Measurements from ENCODE around the gene CHRNA4.
"Not testable (repeated sequence)": the region's sequence is repeated elsewhere in the genome, so short reads cannot be mapped to it uniquely, and the experiment has no call there.

The CHRNA4 gene

GRCh38 chr20:63397946-63398450, 36.8 kb upstream of the CHRNA4 start:
- DNase-seq (ENCODE audit: low read depth in 2 of 2): no peak

DNA sequence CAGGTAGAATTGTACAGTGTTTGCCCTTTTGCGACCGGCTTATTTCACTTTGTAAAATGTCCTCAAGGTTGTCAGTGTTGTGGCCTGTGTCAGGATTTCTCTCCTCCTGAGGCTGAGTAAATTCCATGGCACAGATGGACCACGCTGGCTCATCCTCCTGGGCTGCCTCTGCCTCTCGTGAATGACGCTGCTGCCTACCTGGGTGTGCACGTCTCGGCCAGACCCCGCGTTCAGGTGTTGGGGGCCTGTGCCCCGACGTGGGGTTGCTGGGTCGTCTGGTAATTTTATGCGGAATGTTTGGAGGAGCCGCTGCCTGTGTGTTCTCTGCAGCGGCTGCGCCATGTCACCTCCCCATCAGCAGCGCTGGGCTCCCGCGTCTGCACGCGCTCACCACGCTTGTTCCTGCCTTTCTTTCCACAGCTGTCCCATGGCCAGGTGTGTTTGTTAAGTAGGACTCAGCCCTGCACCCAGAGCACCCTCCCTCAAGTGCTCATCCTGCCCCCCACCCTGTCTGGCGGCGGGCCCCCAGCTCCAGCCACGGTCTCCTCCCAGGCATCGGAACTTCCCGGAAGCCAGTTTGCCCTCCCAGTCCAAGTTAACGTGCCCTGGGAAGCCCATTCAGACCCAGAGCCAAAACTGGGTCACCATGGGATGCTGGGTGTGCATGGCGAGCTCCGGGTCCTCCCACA, 36.1 kb upstream of the CHRNA4 start:
- DNase-seq (ENCODE audit: low read depth in 2 of 2): no peak

- DNase-seq (ENCODE audit: low read depth in 2 of 2): no peak
These were observed 35.2 kb upstream of the CHRNA4 start for GRCh38 chr20:63396300-63396699.

GRCh38 chr20:63395723-63396122, 34.6 kb upstream of the CHRNA4 start:
- no peak for DNase-seq (ENCODE audit: low read depth in 2 of 2)

DNA sequence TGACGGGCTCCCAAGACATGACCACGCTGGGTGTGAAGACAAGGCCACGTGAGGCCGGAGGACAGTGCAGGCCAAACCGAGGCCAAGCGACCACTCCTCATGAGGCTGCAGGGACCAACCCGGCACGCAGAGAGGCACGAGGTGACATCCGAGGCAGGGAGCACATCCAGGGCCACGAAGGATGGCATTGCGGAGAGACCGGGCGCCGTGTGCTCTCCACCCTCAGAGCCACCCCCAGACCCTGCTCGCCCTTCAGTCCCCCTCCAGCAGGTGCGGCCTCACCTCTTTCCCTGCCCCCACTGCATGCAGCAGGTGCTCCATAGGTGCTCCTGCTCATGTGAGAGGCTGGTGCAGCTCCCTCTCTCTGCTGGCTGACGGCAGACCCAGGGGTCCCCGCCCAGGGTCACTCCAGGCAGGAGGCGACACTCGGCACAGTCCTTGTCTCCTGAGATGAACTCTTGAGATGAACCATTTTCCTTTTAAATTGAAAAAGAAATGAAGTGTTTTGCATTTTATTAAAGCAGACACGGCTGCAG, 33.8 kb upstream of the CHRNA4 start:
- no peak for DNase-seq (ENCODE audit: low read depth in 2 of 2)

GRCh38 chr20:63394069-63394919, 33.1 kb upstream of the CHRNA4 start:
- DNase-seq (ENCODE audit: low read depth in 2 of 2): no peak

DNA sequence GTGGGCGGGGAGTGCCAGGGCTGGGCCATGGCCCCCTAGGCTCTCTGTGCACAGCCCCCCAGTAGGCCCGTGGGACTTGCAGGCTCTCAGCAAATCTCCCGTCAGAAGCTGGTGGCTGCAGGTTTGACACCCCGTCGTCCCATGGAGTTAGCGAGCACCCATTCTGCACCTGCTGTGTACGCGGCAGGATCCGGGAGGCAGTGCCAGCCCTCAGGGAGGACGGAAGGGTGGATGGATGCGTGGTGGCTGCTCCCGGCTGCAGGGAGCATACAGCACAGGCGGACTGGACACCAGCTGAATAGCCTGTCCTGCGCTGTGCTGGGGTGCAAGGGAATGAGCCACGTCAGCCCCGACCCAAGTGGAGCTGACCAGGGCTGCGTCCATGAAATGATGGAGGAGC, 32.4 kb upstream of the CHRNA4 start:
- DNase-seq (ENCODE audit: low read depth in 2 of 2): no peak

- DNase-seq (ENCODE audit: low read depth in 2 of 2): no peak
These were observed 31.6 kb upstream of the CHRNA4 start for GRCh38 chr20:63392465-63393365.

DNA sequence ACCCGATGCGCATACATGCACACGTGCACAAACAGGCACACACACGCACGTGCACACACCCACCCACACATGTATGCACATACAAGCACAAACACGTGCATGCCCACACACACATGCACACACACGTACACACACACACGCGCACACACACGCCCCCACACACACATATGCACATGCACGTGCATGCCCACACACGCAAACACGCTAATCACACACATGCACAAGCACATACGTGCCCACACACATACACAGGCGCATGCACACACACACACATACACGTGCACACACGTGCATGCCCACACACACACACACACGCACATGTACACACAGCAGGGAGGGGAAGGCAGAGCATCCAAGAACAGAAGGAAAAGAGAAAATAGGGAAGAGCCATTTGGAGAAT, 26.8 kb upstream of the CHRNA4 start:
- DNase-seq (ENCODE audit: low read depth in 2 of 2): no peak

DNA sequence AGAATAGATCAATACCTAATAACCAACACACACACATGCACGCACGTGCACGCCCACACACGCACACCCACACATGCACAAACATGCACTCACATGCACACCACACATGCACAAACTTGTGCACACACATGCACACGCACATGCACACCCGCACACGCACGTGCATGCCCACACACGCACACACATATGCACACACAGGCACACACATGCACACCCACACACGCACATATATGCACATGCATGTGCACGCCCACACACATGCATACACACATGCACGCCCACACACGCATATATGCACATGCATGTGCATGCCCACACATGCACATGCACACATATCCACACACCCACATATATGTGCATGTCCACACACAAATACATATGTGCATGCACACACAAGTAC, 26.2 kb upstream of the CHRNA4 start:
- no peak for DNase-seq (ENCODE audit: low read depth in 2 of 2)

DNA sequence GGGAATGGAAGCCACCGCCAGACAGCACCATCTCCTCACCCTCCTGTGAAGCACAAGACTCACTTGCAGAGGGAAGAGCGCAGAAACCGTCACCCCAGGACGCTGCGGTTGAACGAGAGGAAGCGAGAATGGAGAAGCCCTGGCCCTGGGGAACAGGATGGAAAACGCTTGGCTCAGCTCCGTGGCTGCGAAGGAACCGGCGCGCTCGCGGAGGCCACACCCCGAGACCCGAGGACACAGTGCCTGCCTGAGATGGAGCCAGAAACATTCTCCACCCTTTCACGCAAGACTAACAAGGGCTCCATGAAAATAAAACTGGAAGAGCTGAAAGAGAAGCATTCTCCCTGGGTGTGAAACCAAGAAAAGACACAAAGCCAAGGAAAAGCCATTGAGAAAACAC, 25.3 kb upstream of the CHRNA4 start:
- no peak for DNase-seq (ENCODE audit: low read depth in 2 of 2)

DNA sequence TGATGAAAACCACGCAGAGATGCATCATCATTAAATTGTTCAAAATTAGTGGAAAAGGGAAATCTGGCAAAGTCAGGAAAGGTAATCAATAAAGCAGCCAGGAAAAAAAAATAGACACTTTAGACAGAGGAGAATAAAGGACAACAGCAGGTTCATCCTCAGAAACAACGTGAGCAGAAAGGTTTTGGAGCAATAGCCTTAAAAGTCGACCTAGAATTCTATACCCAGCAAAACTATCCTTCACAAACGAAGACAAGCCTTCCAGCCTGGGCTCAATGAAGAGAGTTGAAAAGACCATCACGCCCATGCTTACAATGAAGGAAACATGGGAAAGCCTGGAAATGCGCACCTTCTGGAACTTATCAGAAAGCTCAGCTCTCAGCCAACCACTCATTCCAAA, 24.7 kb upstream of the CHRNA4 start:
- DNase-seq (ENCODE audit: low read depth in 2 of 2): no peak

DNA sequence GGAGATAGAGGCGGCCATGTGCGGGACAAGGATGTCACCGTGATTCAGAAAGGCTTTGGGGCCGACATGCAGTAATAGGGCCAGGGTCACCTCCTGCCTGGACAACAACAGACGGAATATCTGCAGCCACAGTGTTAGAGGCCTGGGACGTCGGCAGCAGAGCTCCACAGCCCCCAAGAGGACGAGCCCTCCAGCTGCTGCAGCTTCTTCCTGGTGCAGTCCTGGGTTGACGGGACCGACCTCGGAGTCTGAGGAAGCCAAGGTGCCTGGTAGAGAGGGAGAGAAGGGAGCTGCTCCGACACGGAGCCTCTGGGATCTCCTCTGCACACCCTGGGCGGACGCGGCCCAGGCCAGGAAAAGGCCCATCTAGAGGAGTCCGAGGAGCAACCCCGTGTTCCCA, 23.2 kb upstream of the CHRNA4 start:
- DNase-seq (ENCODE audit: low read depth in 2 of 2): no peak

DNA sequence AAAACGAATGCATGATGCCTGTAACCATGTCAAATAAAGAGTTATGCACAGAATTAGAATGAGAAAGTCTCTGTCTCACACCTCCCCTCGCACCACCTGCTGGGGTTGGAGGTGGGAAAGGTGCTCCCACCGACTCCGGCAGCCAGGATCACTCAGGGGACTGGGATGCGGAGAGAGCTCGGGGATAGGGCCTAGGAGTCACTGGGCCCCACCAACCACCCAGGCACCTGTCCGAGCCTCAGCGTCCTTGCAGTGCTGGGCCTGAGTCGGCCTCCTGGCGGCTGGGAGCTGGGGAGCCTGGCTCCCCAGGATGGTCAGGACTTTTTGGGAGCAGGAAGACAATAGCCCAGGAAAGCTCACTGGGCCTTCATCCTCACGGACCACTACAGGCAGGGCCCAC, 22.4 kb upstream of the CHRNA4 start:
- no peak for DNase-seq (ENCODE audit: low read depth in 2 of 2)

DNA sequence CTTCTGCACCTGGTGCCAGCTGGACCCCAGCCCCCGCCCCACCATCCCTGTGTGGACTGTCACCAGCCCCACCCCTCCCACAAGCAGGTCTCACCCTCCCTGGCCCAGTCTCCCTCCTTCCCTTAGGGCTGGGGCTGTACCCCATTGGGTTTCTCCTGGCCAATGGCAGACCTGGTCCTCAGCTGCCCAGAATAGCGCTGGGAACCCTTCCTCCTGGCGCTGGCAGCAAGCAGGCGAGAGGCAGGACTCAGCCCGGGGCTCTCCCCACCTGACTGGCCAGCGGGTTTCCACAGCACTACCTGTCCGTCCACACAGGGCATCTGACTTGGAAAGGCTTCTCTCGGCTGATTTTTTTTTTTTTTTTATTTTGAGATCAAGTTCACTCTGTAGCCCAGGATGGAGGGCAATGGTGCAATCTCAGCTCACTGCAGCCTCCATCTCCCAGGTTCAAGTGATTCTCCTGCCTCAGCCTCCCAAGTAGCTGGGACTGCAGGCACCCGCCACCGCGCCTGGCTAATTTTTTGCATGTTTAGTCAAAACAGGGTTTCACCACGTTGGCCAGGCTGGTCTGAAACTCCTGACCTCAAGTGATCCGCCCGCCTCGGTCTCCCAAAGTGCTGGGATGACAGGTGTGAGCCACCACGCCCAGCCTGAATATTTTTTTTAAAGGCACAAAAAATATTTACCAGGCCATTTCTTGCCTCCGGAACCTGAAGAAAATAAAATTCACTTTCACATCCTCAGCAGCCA, 21.6 kb upstream of the CHRNA4 start:
- DNase-seq (ENCODE audit: low read depth in 2 of 2): no peak

- DNase-seq (ENCODE audit: low read depth in 2 of 2): peak; percentile 29 to 41
These were observed 20.8 kb upstream of the CHRNA4 start for GRCh38 chr20:63381781-63382431.

DNA sequence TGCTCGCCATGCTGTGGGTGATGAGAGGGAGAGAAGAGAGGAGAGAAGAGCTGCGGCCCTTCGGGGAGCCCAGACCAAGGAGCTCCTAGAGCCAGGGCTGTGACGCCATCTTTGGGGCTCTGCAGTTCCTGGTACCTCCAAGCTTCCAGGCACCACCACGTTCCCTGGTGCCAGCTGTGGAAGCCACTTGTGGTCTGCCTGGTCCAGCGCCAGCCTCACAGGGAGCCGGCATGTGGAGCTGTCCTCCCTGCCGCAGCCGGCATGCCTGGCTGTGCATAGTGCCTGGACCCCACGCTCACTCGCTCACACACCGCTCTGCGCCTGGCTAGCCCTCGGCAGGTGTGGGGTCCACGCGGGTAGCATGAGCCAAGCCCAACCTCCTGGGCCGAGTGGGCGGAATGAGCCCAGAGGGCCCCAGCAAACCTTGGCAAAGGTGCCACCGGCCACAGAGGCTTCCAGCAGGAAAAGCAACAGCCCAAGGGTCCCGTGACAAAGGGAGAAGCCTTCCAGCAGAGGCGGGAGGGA, 19.3 kb upstream of the CHRNA4 start:
- no peak for DNase-seq (ENCODE audit: low read depth in 2 of 2)

DNA sequence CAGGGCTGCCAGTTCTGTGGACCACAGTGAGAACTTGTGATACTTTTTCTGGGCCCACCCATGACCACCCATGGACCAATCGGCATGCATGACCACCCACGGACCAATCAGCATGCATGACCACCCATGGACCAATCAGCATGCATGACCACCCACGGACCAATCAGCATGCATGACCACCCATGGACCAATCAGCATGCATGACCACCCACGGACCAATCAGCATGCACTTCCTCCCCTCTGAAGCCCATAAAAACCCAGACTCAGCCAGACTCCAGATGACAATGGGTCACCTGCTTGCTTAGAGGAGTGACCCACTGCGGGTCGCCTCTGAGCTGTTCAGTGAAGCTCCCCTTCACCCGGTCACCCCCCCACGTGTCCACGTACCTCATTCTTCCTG, 18.7 kb upstream of the CHRNA4 start:
- DNase-seq (ENCODE audit: low read depth in 2 of 2): not testable (repeated sequence)

DNA sequence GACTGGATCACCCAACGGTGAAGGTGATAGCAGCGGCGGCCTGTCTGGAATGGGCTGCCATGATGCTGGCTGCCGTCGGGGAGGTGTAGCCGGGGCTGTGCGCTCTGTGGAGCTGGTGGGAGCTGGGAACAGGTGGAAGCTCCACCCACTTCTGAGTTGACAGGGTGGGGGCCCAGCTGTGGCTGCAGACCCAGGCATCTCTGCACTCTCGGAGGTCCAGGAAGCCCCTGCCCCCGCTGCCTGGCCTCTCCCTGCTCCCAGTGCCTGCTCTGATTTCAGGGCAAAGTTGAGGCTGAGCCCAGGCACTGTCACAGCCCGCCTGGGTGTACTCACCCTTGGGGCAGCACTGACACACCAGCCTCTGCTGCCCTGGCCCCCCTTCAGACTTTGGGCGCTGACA, 18.1 kb upstream of the CHRNA4 start:
- DNase-seq (ENCODE audit: low read depth in 2 of 2): no peak

- no peak for DNase-seq (ENCODE audit: low read depth in 2 of 2)
These were observed 17.5 kb upstream of the CHRNA4 start for GRCh38 chr20:63378626-63379025.

All from stimulated activated CD4-positive, alpha-beta T cell treated with anti-CD3 and anti-CD28 coated beads, Interleukin-1b, Interleukin-23, amount 100 ng/mL, for 4 hours (primary cell).